ENCODE data around the gene MMP20.

MMP20 gene

GRCh38 chr11:102559839-102560238 lies 65.3 kb downstream of the MMP20 start:
- no peak for DNase-seq (ENCODE audit: low spot score)

GRCh38 chr11:102555091-102555490 lies 70.0 kb downstream of the MMP20 start:
- DNase-seq (ENCODE audit: low spot score) = no peak

DNA sequence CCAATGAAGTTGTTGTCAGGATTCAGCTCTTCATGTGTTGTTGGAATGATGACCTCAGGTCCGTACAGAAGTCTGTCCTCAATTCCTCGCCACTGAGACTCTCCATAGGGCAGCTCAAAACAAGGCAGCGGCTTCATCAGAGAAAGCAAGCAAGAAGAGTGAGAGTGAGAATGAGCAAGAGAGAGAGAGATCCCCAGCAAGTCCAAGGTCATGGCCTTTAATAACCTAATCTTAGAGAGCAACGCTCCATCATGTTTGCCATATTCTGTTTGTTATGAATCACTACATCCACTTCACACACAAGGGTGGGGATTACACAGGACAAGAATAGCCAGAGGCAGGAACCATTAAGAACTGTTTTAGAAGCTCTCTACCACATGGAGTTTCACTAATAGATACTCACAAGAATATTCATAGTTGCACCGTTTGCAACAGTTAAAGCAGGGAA lies 71.3 kb downstream of the MMP20 start:
- no peak for DNase-seq (ENCODE audit: low spot score)

DNA sequence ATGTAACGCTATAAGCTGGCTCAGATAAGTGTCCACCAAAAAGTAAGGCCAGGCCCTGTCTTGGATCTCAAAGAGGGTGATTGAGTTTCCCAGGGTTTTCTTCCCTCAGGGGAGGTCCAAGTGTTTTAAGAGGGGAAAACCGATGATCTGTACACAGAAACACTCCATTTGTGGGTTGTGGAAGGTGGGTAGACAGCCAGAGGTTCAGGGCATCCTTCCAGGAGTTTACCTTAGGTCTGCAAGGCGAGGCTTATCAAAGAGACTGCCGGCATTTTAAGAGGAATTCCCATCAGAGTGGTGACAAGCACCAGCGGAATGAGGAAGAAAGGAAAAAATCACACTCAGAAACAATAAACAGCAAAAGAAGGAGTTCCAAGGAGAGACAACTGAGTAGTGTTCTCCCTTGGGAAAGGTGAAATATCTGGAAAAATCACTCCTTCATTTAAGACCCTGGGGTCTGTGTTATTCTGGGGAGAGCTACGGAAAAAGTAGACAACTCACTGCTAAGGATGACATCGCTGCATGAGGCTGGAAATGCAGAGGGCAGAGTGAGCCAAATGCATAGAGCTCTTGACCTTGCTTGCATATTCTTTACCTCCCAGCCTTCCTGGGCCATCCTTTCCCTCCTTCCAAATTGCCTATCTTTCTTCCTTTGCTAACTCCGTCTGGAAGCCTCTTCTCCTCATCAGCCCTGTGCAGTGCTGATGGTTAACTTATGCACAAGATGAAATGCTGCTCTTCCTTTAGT lies 72.5 kb downstream of the MMP20 start:
- no peak for DNase-seq (ENCODE audit: low spot score)

- DNase-seq (ENCODE audit: low spot score) = no peak
Observed at GRCh38 chr11:102552020-102552419, 73.1 kb downstream of the MMP20 start.

GRCh38 chr11:102551169-102551781 lies 73.9 kb downstream of the MMP20 start:
- no peak for DNase-seq (ENCODE audit: low spot score)

GRCh38 chr11:102546923-102547471 lies 78.1 kb downstream of the MMP20 start:
- DNase-seq (ENCODE audit: low spot score) = no peak

- no peak for DNase-seq (ENCODE audit: low spot score)
Observed at GRCh38 chr11:102546427-102546826, 78.7 kb downstream of the MMP20 start.

DNA sequence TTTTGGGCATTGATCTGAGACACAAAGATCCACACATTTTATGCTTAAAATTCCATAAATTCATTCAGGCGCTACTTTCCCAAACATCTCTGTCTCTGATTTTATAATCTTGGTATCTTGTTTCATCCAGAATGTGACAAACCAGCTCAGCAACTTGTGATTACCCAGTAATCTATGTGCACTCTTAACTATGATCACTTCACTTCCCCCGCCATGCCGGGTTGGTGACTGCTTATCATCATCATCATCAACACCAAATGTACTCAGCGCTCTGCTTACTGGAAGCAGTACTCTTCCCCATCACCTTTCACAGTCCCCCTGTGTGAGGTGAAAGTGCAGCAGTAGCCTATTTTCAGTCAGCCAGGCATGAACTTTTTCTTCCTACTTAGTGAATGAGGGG lies 79.4 kb downstream of the MMP20 start:
- DNase-seq (ENCODE audit: low spot score) = no peak

DNA sequence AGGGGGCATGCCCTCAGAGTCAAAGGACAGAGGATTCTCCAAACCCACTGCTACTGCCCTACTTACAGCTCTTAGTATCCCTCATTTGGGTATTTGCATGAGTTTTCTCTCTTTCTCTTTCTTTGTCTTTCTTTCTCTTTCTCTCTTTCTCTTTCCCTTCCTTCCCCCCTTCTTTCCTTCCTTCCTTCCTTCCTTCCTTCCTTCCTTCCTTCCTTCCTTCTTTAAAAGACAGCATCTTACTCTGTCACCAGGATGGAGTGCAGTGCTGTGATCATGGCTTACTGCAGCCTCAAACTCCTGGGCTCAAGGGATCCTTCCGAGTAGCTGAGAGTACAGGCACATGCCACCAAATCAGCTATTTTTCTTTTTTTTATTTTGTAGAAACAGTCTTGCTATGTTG lies 80.5 kb downstream of the MMP20 start:
- DNase-seq (ENCODE audit: low spot score) = no peak

GRCh38 chr11:102539567-102539966 lies 85.6 kb downstream of the MMP20 start:
- no peak for DNase-seq (ENCODE audit: low spot score)

GRCh38 chr11:102538932-102539331 lies 86.2 kb downstream of the MMP20 start:
- no peak for DNase-seq (ENCODE audit: low spot score)

- no peak for DNase-seq (ENCODE audit: low spot score)
Observed at GRCh38 chr11:102534261-102534872, 90.8 kb downstream of the MMP20 start.

GRCh38 chr11:102530558-102530957 lies 94.6 kb downstream of the MMP20 start, which contains the start of gene MMP7:
Gene MMP7 (minus strand): TSS chr11:102530747. CDS start chr11:102530700, 47 bp downstream.
- DNase-seq (ENCODE audit: low spot score) = peak; percentile 55

- DNase-seq (ENCODE audit: low spot score) = no peak
Observed at GRCh38 chr11:102528618-102529017, 96.5 kb downstream of the MMP20 start.

DNA sequence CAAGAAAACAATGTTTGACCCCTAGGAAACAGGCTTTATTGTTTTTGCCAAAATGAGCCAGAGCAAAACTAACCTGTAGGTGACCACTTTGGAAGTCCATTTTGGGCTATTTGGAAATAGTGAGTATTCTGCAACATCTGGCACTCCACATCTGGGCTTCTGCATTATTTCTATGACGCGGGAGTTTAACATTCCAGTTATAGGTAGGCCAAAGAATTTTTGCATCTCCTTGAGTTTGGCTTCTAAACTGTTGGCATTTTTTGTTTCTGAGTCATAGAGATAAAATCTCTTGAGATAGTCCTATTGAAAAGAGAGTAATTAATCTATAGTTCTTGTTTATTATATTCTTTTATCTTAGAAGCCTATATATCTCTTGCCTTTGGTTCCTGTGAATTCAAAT lies 97.4 kb downstream of the MMP20 start:
- DNase-seq (ENCODE audit: low spot score) = no peak

DNA sequence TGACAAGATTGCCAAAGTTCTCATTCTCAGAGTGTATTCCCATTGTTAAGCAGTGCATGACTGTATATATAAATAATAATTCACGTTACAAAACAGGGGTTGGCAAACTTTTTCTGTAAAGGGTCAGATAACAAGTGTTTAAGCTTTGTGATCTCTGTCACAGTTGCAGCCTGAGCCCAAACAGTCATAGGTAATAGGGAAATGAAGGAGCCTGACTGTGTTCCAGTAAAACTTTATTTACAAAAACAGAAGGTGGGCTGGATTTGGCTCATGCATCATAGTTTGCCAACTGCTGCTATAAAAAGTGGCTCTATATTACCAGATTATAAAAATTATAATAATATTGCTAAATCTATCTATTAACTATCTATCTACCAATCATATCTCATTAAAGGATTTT lies 98.1 kb downstream of the MMP20 start:
- no peak for DNase-seq (ENCODE audit: low spot score)

Measured in AG08395 (cell line).